Smooth muscle cell (in vitro differentiated cells): ENCODE data around the gene CD164L2. TPM values are rescaled to one million over a fixed set of nuclear protein-coding genes. Genes with fewer than 3 reads are reported as not detected.
"Not testable (repeated sequence)": the region's sequence is repeated elsewhere in the genome, so short reads cannot be mapped to it uniquely, and the experiment has no call there.

Experiments used
- DNase-seq: peaks from one replicate; lab custom pipeline; 2025; ENCODE audit not compliant: unreplicated experiment; lab: John Stamatoyannopoulos, UW
- H2AFZ ChIP-seq: fragments of 200-600 bp; sonication (generic); 2 replicates; pipeline ENCODE4 v1.6.0; 2016; ENCODE audit warnings: antibody characterized with exemption, low read depth, mild to moderate bottlenecking
- H3F3A ChIP-seq: fragments of 200-600 bp; sonication (generic); 2 replicates; pipeline ENCODE4 v1.6.0; 2017; ENCODE audit warnings: antibody characterized with exemption, low read depth
- H3K27ac ChIP-seq: fragments of 200-600 bp; sonication (generic); 2 replicates; pipeline ENCODE4 v1.5.1; 2016; ENCODE audit warnings: low read depth, mild to moderate bottlenecking
- H3K27me3 ChIP-seq: fragments of 200-600 bp; sonication (generic); 2 replicates; pipeline ENCODE4 v1.6.1; 2016; ENCODE audit warnings: low read depth, mild to moderate bottlenecking
- H3K36me3 ChIP-seq: fragments of 200-600 bp; sonication (generic); 2 replicates; pipeline ENCODE4 v1.5.1; 2016; ENCODE audit warnings: low read depth
- H3K4me1 ChIP-seq: fragments of 200-600 bp; sonication (generic); 2 replicates; pipeline ENCODE4 v1.5.1; 2016; ENCODE audit warnings: low read depth
- H3K4me2 ChIP-seq: fragments of 200-600 bp; sonication (generic); 2 replicates; pipeline ENCODE4 v1.6.0; 2016; ENCODE audit warnings: mild to moderate bottlenecking
- H3K4me3 ChIP-seq: fragments of 200-600 bp; sonication (generic); 2 replicates; pipeline ENCODE4 v1.5.1; 2016; ENCODE audit warnings: mild to moderate bottlenecking
- H3K79me2 ChIP-seq: fragments of 200-600 bp; sonication (generic); 2 replicates; pipeline ENCODE4 v1.6.0; 2016; ENCODE audit warnings: low read depth, mild to moderate bottlenecking
- H3K9ac ChIP-seq: fragments of 200-600 bp; sonication (generic); 2 replicates; pipeline ENCODE4 v1.6.0; 2016; ENCODE audit warnings: low read depth
- H3K9me3 ChIP-seq: fragments of 200-600 bp; sonication (generic); replicated peaks from 2 replicates; pipeline ENCODE4 v1.5.1; 2016; ENCODE audit warnings: low read depth
- H4K20me1 ChIP-seq: fragments of 200-600 bp; sonication (generic); 2 replicates; pipeline ENCODE4 v1.6.0; 2016; ENCODE audit warnings: low read depth
- CTCF ChIP-seq: fragments of 200-600 bp; sonication (generic); IDR thresholded peaks from 2 replicates; pipeline ENCODE4 v1.5.1; 2017; ENCODE audit warnings: borderline replicate concordance, mild to moderate bottlenecking, antibody characterized with exemption; ENCODE audit not compliant: insufficient read depth, poor library complexity, severe bottlenecking
- WGBS: methylation state at CpG from one replicate; pipeline ENCODE4 v1.1.7; 2016; ENCODE audit warnings: low lambda C conversion rate; 5-methylcytosine and 5-hydroxymethylcytosine counted together
- polyA plus RNA-seq: library from polyadenylated mRNA; unstranded; fragments of >200 nt; fragmentation: Nextera tagmentation; extraction: Ambion mirVana; gene quantifications from 2 replicates; pipeline ENCODE4 v1.2.1, GENCODE V29; 2016
- total RNA-seq: library from RNA; depleted of rRNA; stranded (reverse); fragments of >200 nt; gene quantifications from 2 replicates; pipeline ENCODE4 v1.2.3, GENCODE V29; 2014

CD164L2 gene
- total and polyA plus RNA-seq, 2 experiments from 2014 or later, result 0.31 to 0.45 TPM

GRCh38 chr1:27406362-27406680 lies 23.2 kb upstream of the CD164L2 start:
- no peak overlapping the region for H3K9ac ChIP-seq
- H3K9me3 ChIP-seq, result no peaks in the 10 kb centered on the region
- peak overlapping the region; percentile 35 for H3K27ac ChIP-seq
- H2AFZ ChIP-seq, result no peak overlapping the region
- WGBS, result 51% methylated on average over 4 of the region's 4 CpGs
- H4K20me1 ChIP-seq, result no peaks in the 10 kb centered on the region
- DNase-seq, result no peak
- no peaks in the 10 kb centered on the region for H3K36me3 ChIP-seq
- peaks cover 36% of the 10 kb centered on the region for H3K4me1 ChIP-seq
- H3F3A ChIP-seq, result peaks cover 8% of the 10 kb centered on the region
- no peak overlapping the region for H3K4me2 ChIP-seq
- no peaks in the 10 kb centered on the region for H3K79me2 ChIP-seq
- H3K27me3 ChIP-seq, result no peaks in the 10 kb centered on the region
- no peak for TF ChIP-seq CTCF
- H3K4me3 ChIP-seq, result no peak overlapping the region

GRCh38 chr1:27405598-27406361 lies 22.6 kb upstream of the CD164L2 start:
- not testable (repeated sequence) for H3K79me2 ChIP-seq, H3F3A ChIP-seq, H3K36me3 ChIP-seq, H2AFZ ChIP-seq, DNase-seq, H3K27me3 ChIP-seq, H3K4me3 ChIP-seq, H3K9me3 ChIP-seq, H3K9ac ChIP-seq, H4K20me1 ChIP-seq
- H3K4me2 ChIP-seq, result peak overlapping the region; percentile 58
- H3K27ac ChIP-seq, result peak overlapping the region; percentile 35
- peaks cover 36% of the 10 kb centered on the region for H3K4me1 ChIP-seq
- WGBS, result 49% methylated on average over 18 of the region's 18 CpGs

GRCh38 chr1:27405074-27405473 lies 21.9 kb upstream of the CD164L2 start:
- Histone ChIP-seq H3K4me2 (peak overlapping the region; percentile 58), H3F3A (peaks cover 8% of the 10 kb centered on the region), H3K4me1 (peaks cover 36% of the 10 kb centered on the region), H3K79me2 (no peaks in the 10 kb centered on the region), H3K36me3 (no peaks in the 10 kb centered on the region), H3K4me3 (no peak overlapping the region), H3K27me3 (no peaks in the 10 kb centered on the region), H3K9me3 (no peaks in the 10 kb centered on the region), H4K20me1 (no peaks in the 10 kb centered on the region), H3K9ac (no peak overlapping the region), H3K27ac (peak overlapping the region; percentile 18), H2AFZ (no peak overlapping the region)
- no peak for TF ChIP-seq CTCF
- DNase-seq, result no peak
- WGBS, result 27% methylated on average over 13 of the region's 13 CpGs

- Histone ChIP-seq H3K36me3 (no peaks in the 10 kb centered on the region), H3K4me3 (no peak overlapping the region), H3K4me1 (peaks cover 36% of the 10 kb centered on the region), H3K9ac (no peak overlapping the region), H3F3A (peaks cover 8% of the 10 kb centered on the region), H3K27me3 (no peaks in the 10 kb centered on the region), H4K20me1 (no peaks in the 10 kb centered on the region), H2AFZ (no peak overlapping the region), H3K4me2 (no peak overlapping the region), H3K27ac (peak overlapping the region; percentile 18), H3K79me2 (no peaks in the 10 kb centered on the region), H3K9me3 (no peaks in the 10 kb centered on the region)
- DNase-seq, result no peak
- TF ChIP-seq CTCF, result no peak
Observed at GRCh38 chr1:27403931-27404330, 20.8 kb upstream of the CD164L2 start.
